ENCODE measurements around the gene POU6F2. TPM values are rescaled to one million over a fixed set of nuclear protein-coding genes. Genes with fewer than 3 reads are reported as not detected.

POU6F2 gene
- total RNA-seq, 1 donor from 2014 or later = not detected

DNA sequence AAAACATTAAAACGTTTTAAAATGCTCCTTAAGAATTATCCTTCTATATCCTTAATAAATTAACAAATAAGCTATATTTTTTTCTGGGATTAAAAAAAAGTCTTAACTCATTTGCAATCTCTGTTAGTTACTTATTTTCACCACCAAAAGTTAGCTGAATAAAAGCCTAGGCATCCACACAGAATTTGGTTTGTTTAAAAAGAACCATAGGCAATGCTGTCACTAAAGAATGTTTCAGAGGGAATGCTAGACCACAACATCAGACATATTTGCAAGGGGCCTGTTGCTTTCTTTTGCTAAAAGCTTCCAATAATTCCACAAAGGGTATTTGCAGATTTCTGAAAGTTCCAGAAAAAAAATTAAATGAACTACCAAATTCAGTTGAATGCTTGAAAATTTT is 244.2 kb downstream of the POU6F2 start:
- H3K27me3 ChIP-seq = no peaks in the 10 kb centered on the region
- TF ChIP-seq, protein P1, sequence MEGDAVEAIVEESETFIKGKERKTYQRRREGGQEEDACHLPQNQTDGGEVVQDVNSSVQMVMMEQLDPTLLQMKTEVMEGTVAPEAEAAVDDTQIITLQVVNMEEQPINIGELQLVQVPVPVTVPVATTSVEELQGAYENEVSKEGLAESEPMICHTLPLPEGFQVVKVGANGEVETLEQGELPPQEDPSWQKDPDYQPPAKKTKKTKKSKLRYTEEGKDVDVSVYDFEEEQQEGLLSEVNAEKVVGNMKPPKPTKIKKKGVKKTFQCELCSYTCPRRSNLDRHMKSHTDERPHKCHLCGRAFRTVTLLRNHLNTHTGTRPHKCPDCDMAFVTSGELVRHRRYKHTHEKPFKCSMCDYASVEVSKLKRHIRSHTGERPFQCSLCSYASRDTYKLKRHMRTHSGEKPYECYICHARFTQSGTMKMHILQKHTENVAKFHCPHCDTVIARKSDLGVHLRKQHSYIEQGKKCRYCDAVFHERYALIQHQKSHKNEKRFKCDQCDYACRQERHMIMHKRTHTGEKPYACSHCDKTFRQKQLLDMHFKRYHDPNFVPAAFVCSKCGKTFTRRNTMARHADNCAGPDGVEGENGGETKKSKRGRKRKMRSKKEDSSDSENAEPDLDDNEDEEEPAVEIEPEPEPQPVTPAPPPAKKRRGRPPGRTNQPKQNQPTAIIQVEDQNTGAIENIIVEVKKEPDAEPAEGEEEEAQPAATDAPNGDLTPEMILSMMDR (IDR thresholded peaks at IDR 0.05) = no peak
- intact Hi-C loops (cut with DNase I) = no loop called here
- H3K9me3 ChIP-seq = no peaks in the 10 kb centered on the region
- H3K4me1 ChIP-seq = no peaks in the 10 kb centered on the region
- DNase-seq (ENCODE audit: low spot score in 2 of 2) = no peak
- no peak overlapping the region for H3K27ac ChIP-seq
- H3K36me3 ChIP-seq = no peaks in the 10 kb centered on the region
- H3K4me3 ChIP-seq = no peak overlapping the region

DNA sequence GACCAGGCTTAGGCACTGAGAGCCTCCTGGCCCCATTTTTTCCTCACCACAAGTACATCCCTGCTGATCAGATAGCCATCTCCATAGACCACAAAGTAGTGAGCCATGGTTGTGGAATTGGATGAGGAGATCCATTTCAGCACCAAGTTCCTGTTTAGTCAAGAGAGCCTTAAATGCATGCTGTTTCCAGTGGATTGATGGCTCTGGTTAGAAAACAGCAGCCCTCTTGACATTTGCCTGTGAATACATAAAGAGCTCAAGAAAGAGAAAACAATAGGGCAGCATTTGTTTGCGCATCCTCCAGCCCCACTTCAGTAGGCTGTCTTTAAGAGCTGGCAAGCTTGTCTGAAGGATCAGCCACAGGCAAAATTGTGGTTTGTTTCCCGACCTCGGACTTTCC is 251.2 kb downstream of the POU6F2 start:
- Histone ChIP-seq H3K27ac (no peak overlapping the region), H3K9me3 (no peaks in the 10 kb centered on the region), H3K27me3 (no peaks in the 10 kb centered on the region), H3K36me3 (no peaks in the 10 kb centered on the region), H3K4me1 (no peaks in the 10 kb centered on the region), H3K4me3 (no peak overlapping the region)
- intact Hi-C loops (cut with DNase I) = no loop called here
- no peak for DNase-seq (ENCODE audit: low spot score in 2 of 2)
- TF ChIP-seq, protein P1 (IDR thresholded peaks at IDR 0.05) = no peak

DNA sequence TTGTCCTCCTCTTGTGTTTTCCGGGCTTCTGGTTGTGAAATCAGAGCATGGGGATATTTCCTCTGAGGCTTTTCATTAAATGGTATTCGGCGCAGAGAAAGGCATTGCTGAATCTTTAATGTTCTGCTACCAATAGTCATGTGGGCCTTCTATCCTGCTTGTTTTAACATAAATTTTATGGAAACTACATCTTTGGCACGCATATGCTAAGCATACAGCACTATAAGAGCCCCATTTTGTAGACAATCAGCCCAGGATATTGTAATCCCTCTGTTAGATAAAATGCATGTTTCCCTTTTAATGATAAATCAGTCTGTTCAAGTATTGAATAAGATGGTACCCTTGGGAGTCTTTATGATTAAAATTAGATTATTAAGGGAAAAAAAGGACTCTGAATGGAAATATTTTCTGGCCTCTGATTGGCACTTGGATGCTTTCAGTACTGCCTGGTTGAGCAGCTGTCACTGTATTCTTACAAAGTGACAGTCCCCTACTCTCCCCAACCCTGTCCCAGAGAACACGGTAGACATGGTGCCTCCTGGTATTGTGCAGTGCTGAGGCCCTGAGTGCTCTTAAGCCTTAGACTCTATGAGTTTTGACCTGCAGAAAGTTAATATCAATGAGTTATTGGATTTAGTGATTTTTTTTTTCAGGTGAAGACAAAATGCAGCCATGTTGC is 256.3 kb downstream of the POU6F2 start:
- H3K36me3 ChIP-seq = no peaks in the 10 kb centered on the region
- H3K4me1 ChIP-seq = no peaks in the 10 kb centered on the region
- no peak overlapping the region for H3K4me3 ChIP-seq
- no peaks in the 10 kb centered on the region for H3K27me3 ChIP-seq
- no peak for DNase-seq (ENCODE audit: low spot score in 2 of 2)
- TF ChIP-seq, protein P1 (IDR thresholded peaks at IDR 0.05) = no peak
- H3K9me3 ChIP-seq = no peaks in the 10 kb centered on the region
- no peak overlapping the region for H3K27ac ChIP-seq
- intact Hi-C loops (cut with DNase I) = no loop called here

DNA sequence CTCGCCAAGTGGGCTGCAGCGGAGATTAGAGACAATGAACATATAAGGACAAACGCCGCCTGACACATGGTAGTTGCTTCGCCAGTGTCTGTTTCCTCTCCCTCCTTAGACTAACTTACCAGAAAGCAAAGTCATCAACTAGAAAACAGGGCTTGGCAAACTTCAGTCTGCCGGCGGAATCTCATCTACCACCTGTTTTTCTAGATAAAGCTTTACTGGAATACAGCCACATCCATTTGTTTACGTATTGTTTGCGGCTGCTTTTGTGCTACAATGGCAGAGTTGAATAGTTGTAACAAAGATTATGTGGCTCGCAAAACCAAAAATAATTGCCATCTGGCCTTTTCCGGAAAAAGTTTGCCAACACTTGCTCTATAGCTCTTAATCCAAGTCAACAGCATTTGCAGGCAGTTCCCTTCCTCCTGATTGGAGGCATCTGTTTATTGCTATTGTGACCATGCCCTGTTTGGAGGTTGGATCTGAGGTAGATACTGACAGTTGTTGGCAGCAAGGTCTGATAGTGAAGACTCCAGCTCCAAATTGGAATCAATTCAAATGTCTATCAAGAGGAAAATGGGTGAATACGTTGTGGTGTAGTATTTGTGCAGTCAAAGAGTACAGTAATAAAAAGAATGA is 260.6 kb downstream of the POU6F2 start:
- H3K27ac ChIP-seq = no peak overlapping the region
- intact Hi-C loops (cut with DNase I) = no loop called here
- H3K4me1 ChIP-seq = no peaks in the 10 kb centered on the region
- H3K9me3 ChIP-seq = no peaks in the 10 kb centered on the region
- H3K36me3 ChIP-seq = no peaks in the 10 kb centered on the region
- no peaks in the 10 kb centered on the region for H3K27me3 ChIP-seq
- TF ChIP-seq, protein P1 (IDR thresholded peaks at IDR 0.05) = no peak
- no peak for DNase-seq (ENCODE audit: low spot score in 2 of 2)
- H3K4me3 ChIP-seq = no peak overlapping the region

DNA sequence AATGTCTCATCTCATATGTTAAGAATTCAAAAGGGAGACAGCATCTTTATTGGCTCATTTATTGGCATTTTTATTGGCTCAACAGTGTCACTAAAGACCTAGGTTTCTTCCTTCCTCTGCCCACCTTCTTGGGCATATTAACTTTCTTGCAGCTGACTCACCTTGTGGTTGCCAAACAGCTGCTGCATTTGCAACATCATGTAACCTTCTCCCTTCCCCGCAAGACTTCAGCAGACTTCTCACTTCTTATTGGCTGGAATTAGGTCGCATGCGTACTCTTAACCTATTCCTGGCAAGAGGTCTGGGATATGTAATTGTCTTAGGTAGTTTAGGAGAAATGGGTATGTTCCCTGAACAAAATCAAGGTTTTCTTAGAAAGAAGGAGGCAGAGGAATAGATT is 263.2 kb downstream of the POU6F2 start:
- DNase-seq (ENCODE audit: low spot score in 2 of 2) = no peak
- no peaks in the 10 kb centered on the region for H3K4me1 ChIP-seq
- H3K36me3 ChIP-seq = no peaks in the 10 kb centered on the region
- no peaks in the 10 kb centered on the region for H3K9me3 ChIP-seq
- no peak overlapping the region for H3K4me3 ChIP-seq
- no peak overlapping the region for H3K27ac ChIP-seq
- TF ChIP-seq, protein P1 (IDR thresholded peaks at IDR 0.05) = no peak
- no peaks in the 10 kb centered on the region for H3K27me3 ChIP-seq
- intact Hi-C loops (cut with DNase I) = no loop called here
